Spleen (tissue), 11 donors: Measurements from ENCODE around the gene S100Z. TPM values are rescaled to one million over a fixed set of nuclear protein-coding genes. Genes with fewer than 3 reads are reported as not detected.
A peak's percentile ranks its signal among the peaks of the same experiment; 100 is the strongest.
"Not testable (repeated sequence)": the region's sequence is repeated elsewhere in the genome, so short reads cannot be mapped to it uniquely, and the experiment has no call there.

Experiments used
- DNase-seq: peaks from one replicate; pipeline ENCODE4 v3.0.0-alpha.2; 2020
- H3K27ac ChIP-seq, 8 donors: fragments of 200-600 bp; sonication (generic) in 7 of 8; 1 replicate in 4 of 8; 2 replicates in 4 of 8; pipeline versions ENCODE4 v1.5.0 to v1.8.0; 2016 to 2021; ENCODE audit warnings: inconsistent platforms in 4 of 8, mild to moderate bottlenecking in 4 of 8, moderate library complexity in 1 of 8
- H3K27me3 ChIP-seq, 7 donors: fragments of 200-600 bp; sonication (generic) in 6 of 7; replicated peaks in 1 of 7; 1 replicate in 4 of 7; 2 replicates in 3 of 7; pipeline versions ENCODE4 v1.5.0 to v1.8.0; 2016 to 2021; ENCODE audit warnings: inconsistent platforms in 3 of 7, mild to moderate bottlenecking in 1 of 7
- H3K36me3 ChIP-seq, 6 donors: fragments of 200-600 bp; sonication (generic) in 5 of 6; 1 replicate in 4 of 6; 2 replicates in 2 of 6; pipeline versions ENCODE4 v1.5.0 to v1.8.0; 2016 to 2021; ENCODE audit warnings: inconsistent platforms in 2 of 6
- H3K4me1 ChIP-seq, 6 donors: fragments of 200-600 bp; sonication (generic) in 5 of 6; 1 replicate in 3 of 6; 2 replicates in 3 of 6; pipeline versions ENCODE4 v1.5.0 to v1.8.0; 2016 to 2021; ENCODE audit warnings: inconsistent platforms in 3 of 6
- H3K4me3 ChIP-seq, 8 donors: fragments of 200-600 bp; sonication (generic) in 7 of 8; 1 replicate in 4 of 8; 2 replicates in 4 of 8; pipeline versions ENCODE4 v1.5.0 to v1.8.0; 2016 to 2021; ENCODE audit warnings: inconsistent platforms in 4 of 8, mild to moderate bottlenecking in 4 of 8, moderate library complexity in 2 of 8
- H3K9me3 ChIP-seq, 8 donors: fragments of 200-600 bp; sonication (generic) in 7 of 8; 1 replicate in 4 of 8; 2 replicates in 4 of 8; pipeline versions ENCODE4 v1.5.0 to v1.8.0; 2016 to 2021; ENCODE audit warnings: inconsistent platforms in 4 of 8
- CTCF ChIP-seq, 11 experiments: fragments of 200-600 bp in 7 of 11; fragments of 450-650 bp in 4 of 11; sonication (generic) in 4 of 11; IDR thresholded peaks in 8 of 11; conservative IDR thresholded peaks in 3 of 11; 1 replicate in 7 of 11; 2 replicates in 4 of 11; pipeline versions ENCODE4 v1.4.0 to v1.8.0; 2016 to 2021; ENCODE audit warnings: antibody characterized with exemption in 11 of 11, inconsistent platforms in 4 of 11, mild to moderate bottlenecking in 1 of 11
- POLR2A ChIP-seq, 3 donors: fragments of 450-650 bp; IDR thresholded peaks; one replicate each; pipeline ENCODE4 v1.5.1; 2017; ENCODE audit warnings: antibody characterized with exemption in 3 of 3, mild to moderate bottlenecking in 1 of 3
- POLR2AphosphoS5 ChIP-seq, 3 donors: sonication (generic); formaldehyde crosslinking; IDR thresholded peaks; one replicate each; pipeline ENCODE4 v1.5.1; 2017; ENCODE audit warnings: antibody characterized with exemption in 3 of 3
- WGBS, 5 donors: extraction: QIAGEN DNeasy Blood & Tissue Kit in 3 of 5; methylation state at CpG; one replicate each; pipeline versions ENCODE4 v1.1.5 to v1.1.7; 2013 to 2018; 5-methylcytosine and 5-hydroxymethylcytosine counted together
- intact Hi-C: fragments of 100-400 bp; cut with DNase I; formaldehyde crosslinking; loops from one replicate; pipeline ENCODE4 v1.15.0; 2023; ENCODE audit warnings: low total_unique reads
- polyA plus RNA-seq, 3 donors: library from polyadenylated mRNA; stranded (reverse); fragments of 200-250 nt; gene quantifications; one replicate each; pipeline ENCODE4 v1.2.1, GENCODE V29; 2013
- total RNA-seq, 7 donors: library from RNA; depleted of rRNA in 3 of 7; stranded (reverse); fragments of >200 nt in 3 of 7; fragmentation: NEBNext Ultra II Directional in 4 of 7; extraction: Animal tissue kit (Norgen Biotek cat#: 25700) in 4 of 7; gene quantifications; one replicate each; pipeline versions ENCODE4 v1.1.0 to v1.2.1, GENCODE V29; 2016 to 2021
- donor health status: healthy with polysubstance abuse.
- donor health status: DM: no; HTN: no; CAD: no; lungs with moderate emphysema.
- donor health status: DM: no; HTN: no; CAD: no.
- donor health status: Bipolar disorder and iron deficiency.
- donor health status: healthy.
- donor health status: DM: no; HTN: no; CAD: no.
- donor health status: DM: yes; HTN: yes; CAD: no.

The S100Z gene
- total and polyA plus RNA-seq, 10 donors: 2.2 to 21.7 (median 8.1) TPM

DNA sequence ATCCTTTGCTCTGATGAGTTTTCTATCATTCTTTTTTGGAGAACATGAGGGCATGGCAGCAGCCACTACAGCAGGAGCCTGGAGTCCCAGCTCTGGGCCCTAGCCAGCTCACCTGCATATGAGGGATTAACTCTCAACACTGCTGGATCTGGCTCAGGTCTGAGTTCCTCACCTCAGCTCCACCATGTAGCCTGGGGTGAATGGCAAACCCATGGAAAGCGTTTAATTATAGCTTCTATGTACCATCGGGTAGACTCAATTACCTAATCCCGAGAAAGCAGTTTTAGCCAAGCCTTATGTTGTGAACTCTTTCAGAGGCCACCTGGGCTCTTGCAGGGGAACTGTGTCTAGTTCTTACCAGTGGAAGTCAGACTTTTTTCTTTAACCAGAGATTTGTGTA is 3.9 kb upstream of the S100Z start:
- no peaks in the 10 kb centered on the region for H3K27me3 ChIP-seq

GRCh38 chr5:76850543-76851145 is 830 bp downstream of the S100Z start:
- peaks cover 3 to 66% (median 42%) of the 10 kb centered on the region in 6 donors for H3K4me1 ChIP-seq
- H3K9me3 ChIP-seq: no peaks in the 10 kb centered on the region
- H3K36me3 ChIP-seq: no peaks in the 10 kb centered on the region
- peak overlapping the region in 1 of 8 donors; percentile 33 for H3K4me3 ChIP-seq
- DNase-seq: no peak
- WGBS, 5 donors: 73 to 81% (median 77%) methylated on average over 8 of the region's 8 CpGs
- intact Hi-C loops: no loop called here
- H3K27me3 ChIP-seq: no peaks in the 10 kb centered on the region
- TF ChIP-seq POLR2A (IDR thresholded peaks at IDR 0.05) (no peak), CTCF (IDR thresholded peaks at IDR 0.05 in 8 of 11, conservative IDR thresholded peaks at IDR 0.05 in 3 of 11) (no peak), POLR2AphosphoS5 (IDR thresholded peaks at IDR 0.05) (no peak)
- H3K27ac ChIP-seq: peak overlapping the region in 5 of 8 donors; percentile 68 to 93 (median 88)

More for the DNA sequence above, 3.9 kb upstream of the S100Z start:
- intact Hi-C loops: no loop called here
- WGBS, 5 donors: 92 to 98% (median 94%) methylated on average over 3 of the region's 3 CpGs
- Histone ChIP-seq H3K9me3 (no peaks in the 10 kb centered on the region), H3K4me3 (no peak overlapping the region), H3K36me3 (no peaks in the 10 kb centered on the region), H3K4me1 (peaks cover 0 to 23% (median 15%) of the 10 kb centered on the region in 6 donors), H3K27ac (no peak overlapping the region)
- TF ChIP-seq POLR2A (IDR thresholded peaks at IDR 0.05) (no peak), CTCF (IDR thresholded peaks at IDR 0.05 in 8 of 11, conservative IDR thresholded peaks at IDR 0.05 in 3 of 11) (no peak), POLR2AphosphoS5 (IDR thresholded peaks at IDR 0.05) (no peak)
- no peak for DNase-seq

- Histone ChIP-seq H3K27me3 (no peaks in the 10 kb centered on the region), H3K4me1 (peaks cover 5 to 78% (median 54%) of the 10 kb centered on the region in 6 donors), H3K36me3 (no peaks in the 10 kb centered on the region), H3K27ac (peak overlapping the region in 7 of 8 donors; percentile 29 to 93 (median 75)), H3K4me3 (peak overlapping the region in 1 of 8 donors; percentile 33), H3K9me3 (no peaks in the 10 kb centered on the region)
- intact Hi-C loops: no loop called here
- TF ChIP-seq POLR2AphosphoS5 (IDR thresholded peaks at IDR 0.05) (no peak), POLR2A (IDR thresholded peaks at IDR 0.05) (no peak), CTCF (IDR thresholded peaks at IDR 0.05 in 8 of 11, conservative IDR thresholded peaks at IDR 0.05 in 3 of 11) (no peak)
- DNase-seq: no peak
- 33 to 57% (median 48%) methylated on average over 7 of the region's 7 CpGs for WGBS, 5 donors
Measured at GRCh38 chr5:76851728-76852369, 2.0 kb downstream of the S100Z start.

GRCh38 chr5:76852772-76853171 is 3.0 kb downstream of the S100Z start:
- Histone ChIP-seq H3K4me1 (peaks cover 5 to 87% (median 55%) of the 10 kb centered on the region in 6 donors), H3K27ac (peak overlapping the region in 4 of 8 donors; percentile 75 to 93 (median 88)), H3K36me3 (no peaks in the 10 kb centered on the region), H3K27me3 (no peaks in the 10 kb centered on the region), H3K9me3 (no peaks in the 10 kb centered on the region), H3K4me3 (no peak overlapping the region)
- no peak for DNase-seq
- TF ChIP-seq CTCF (IDR thresholded peaks at IDR 0.05 in 8 of 11, conservative IDR thresholded peaks at IDR 0.05 in 3 of 11) (no peak), POLR2AphosphoS5 (IDR thresholded peaks at IDR 0.05) (no peak), POLR2A (IDR thresholded peaks at IDR 0.05) (no peak)
- intact Hi-C loops: no loop called here
- whole genome bisulfite sequencing, 5 donors: 52 to 70% (median 60%) methylated on average over 2 of the region's 2 CpGs

GRCh38 chr5:76853741-76854140 is 3.9 kb downstream of the S100Z start:
- H3K9me3 ChIP-seq, H3K36me3 ChIP-seq, H3K4me3 ChIP-seq, intact Hi-C loops, H3K27me3 ChIP-seq, DNase-seq: not testable (repeated sequence)
- 62 to 81% (median 77%) methylated on average over 3 of the region's 3 CpGs for WGBS, 5 donors
- H3K27ac ChIP-seq: peak overlapping the region in 6 of 8 donors; percentile 2 to 93 (median 86)
- peaks cover 5 to 91% (median 55%) of the 10 kb centered on the region in 6 donors for H3K4me1 ChIP-seq
